PC-9 (cell line): ENCODE results near the gene CHRNA9. TPM values are rescaled to one million over a fixed set of nuclear protein-coding genes. Genes with fewer than 3 reads are reported as not detected.

ENCODE experiments used
- BruUV-seq: library from RNA; stranded (reverse); fragments of 400-500 nt; replicated peaks from 2 replicates; lab custom pipeline; 2021; lab: Mats Ljungman, UMichigan
- CTCF ChIA-PET: fragments of 300-600 bp; sonication (Branson Sonifier 250); formaldehyde crosslinking; loops from one replicate; lab custom pipeline; 2022; ENCODE audit warnings: antibody characterized with exemption; lab: Charles Lee
- POLR2A ChIA-PET: fragments of 300-600 bp; sonication (Branson Sonifier 250); formaldehyde crosslinking; loops from one replicate; lab custom pipeline; 2022; ENCODE audit warnings: antibody characterized with exemption; ENCODE audit not compliant: unreplicated experiment; lab: Charles Lee
- DNase-seq, 2 experiments: peaks; one replicate each; pipeline versions ENCODE4 v3.0.0 to v3.0.0-alpha.2; 2015 to 2022; ENCODE audit warnings: mixed read lengths in 1 of 2
- H2AFZ ChIP-seq: fragments of 200-600 bp; sonication (generic); 2 replicates; pipeline ENCODE4 v1.8.1; 2017; ENCODE audit warnings: antibody characterized with exemption
- H3F3A ChIP-seq: fragments of 200-600 bp; sonication (generic); 2 replicates; pipeline ENCODE4 v1.8.1; 2017; ENCODE audit warnings: antibody characterized with exemption, mild to moderate bottlenecking, low read depth; ENCODE audit not compliant: insufficient read depth
- H3K27ac ChIP-seq: fragments of 200-600 bp; sonication (generic); 2 replicates; pipeline ENCODE4 v1.6.1; 2016; ENCODE audit warnings: mixed run types
- H3K27me3 ChIP-seq: fragments of 200-600 bp; sonication (generic); 2 replicates; pipeline ENCODE4 v1.6.1; 2016; ENCODE audit warnings: low read depth, mixed run types; ENCODE audit not compliant: insufficient read depth
- H3K36me3 ChIP-seq: fragments of 200-600 bp; sonication (generic); 2 replicates; pipeline ENCODE4 v1.6.1; 2016; ENCODE audit warnings: low read depth, mixed run types
- H3K4me1 ChIP-seq: fragments of 200-600 bp; sonication (generic); replicated peaks from 2 replicates; pipeline ENCODE4 v1.6.1; 2016; ENCODE audit warnings: mixed run types; ENCODE audit not compliant: insufficient read depth
- H3K4me2 ChIP-seq: fragments of 200-600 bp; sonication (generic); 2 replicates; pipeline ENCODE4 v1.6.1; 2017; ENCODE audit warnings: mixed run types
- H3K4me3 ChIP-seq: fragments of 200-600 bp; sonication (generic); 2 replicates; pipeline ENCODE4 v1.6.1; 2016; ENCODE audit warnings: mixed run types
- H3K79me2 ChIP-seq: fragments of 200-600 bp; sonication (generic); 2 replicates; pipeline ENCODE4 v1.6.1; 2017; ENCODE audit warnings: low read depth, mixed run types
- H3K9me2 ChIP-seq: fragments of 200-600 bp; sonication (generic); 2 replicates; pipeline ENCODE4 v1.8.1; 2017; ENCODE audit warnings: mild to moderate bottlenecking; ENCODE audit not compliant: insufficient read depth
- H3K9me3 ChIP-seq: fragments of 200-600 bp; sonication (generic); 2 replicates; pipeline ENCODE4 v1.8.1; 2016; ENCODE audit warnings: low read depth; ENCODE audit not compliant: insufficient read depth
- H4K20me1 ChIP-seq: fragments of 200-600 bp; sonication (generic); 2 replicates; pipeline ENCODE4 v1.8.1; 2017; ENCODE audit not compliant: insufficient read depth
- EZH2 ChIP-seq: fragments of 200-600 bp; sonication (generic); IDR thresholded peaks from 2 replicates; pipeline ENCODE4 v1.8.0; 2017; ENCODE audit warnings: antibody characterized with exemption, low read depth
- intact Hi-C: fragments of 100-400 bp; cut with micrococcal nuclease; formaldehyde crosslinking; loops from one replicate; pipeline ENCODE4 v1.10.0; 2022; ENCODE audit not compliant: unreplicated experiment
- total RNA-seq: library from RNA; stranded (reverse); gene quantifications from 2 replicates; pipeline ENCODE4 v1.2.3, GENCODE V29; 2021
- TF ChIP-seq, protein P1 (sequence below): fragments of 200-600 bp; sonication (generic); conservative IDR thresholded peaks from 2 replicates; pipeline ENCODE4 v1.6.1; 2017; ENCODE audit warnings: mixed run types, antibody characterized with exemption, mild to moderate bottlenecking, moderate library complexity

Gene CHRNA9
- total RNA-seq, 1 experiment from 2014 or later, result not detected

- CTCF ChIA-PET, result no interaction called here
- no TSS peak for BruUV-seq
- POLR2A ChIA-PET, result no interaction called here
- Histone ChIP-seq H3K4me2 (no peak overlapping the region), H3F3A (no peaks in the 10 kb centered on the region), H3K9me3 (no peaks in the 10 kb centered on the region), H3K9me2 (no peaks in the 10 kb centered on the region), H3K27me3 (no peaks in the 10 kb centered on the region), H3K27ac (no peak overlapping the region), H3K36me3 (no peaks in the 10 kb centered on the region; the same call in 1 of the 2 replicates), H3K4me3 (no peak overlapping the region), H4K20me1 (no peaks in the 10 kb centered on the region), H3K79me2 (no peaks in the 10 kb centered on the region), H2AFZ (no peak overlapping the region), H3K4me1 (no peaks in the 10 kb centered on the region)
- TF ChIP-seq, protein P1, sequence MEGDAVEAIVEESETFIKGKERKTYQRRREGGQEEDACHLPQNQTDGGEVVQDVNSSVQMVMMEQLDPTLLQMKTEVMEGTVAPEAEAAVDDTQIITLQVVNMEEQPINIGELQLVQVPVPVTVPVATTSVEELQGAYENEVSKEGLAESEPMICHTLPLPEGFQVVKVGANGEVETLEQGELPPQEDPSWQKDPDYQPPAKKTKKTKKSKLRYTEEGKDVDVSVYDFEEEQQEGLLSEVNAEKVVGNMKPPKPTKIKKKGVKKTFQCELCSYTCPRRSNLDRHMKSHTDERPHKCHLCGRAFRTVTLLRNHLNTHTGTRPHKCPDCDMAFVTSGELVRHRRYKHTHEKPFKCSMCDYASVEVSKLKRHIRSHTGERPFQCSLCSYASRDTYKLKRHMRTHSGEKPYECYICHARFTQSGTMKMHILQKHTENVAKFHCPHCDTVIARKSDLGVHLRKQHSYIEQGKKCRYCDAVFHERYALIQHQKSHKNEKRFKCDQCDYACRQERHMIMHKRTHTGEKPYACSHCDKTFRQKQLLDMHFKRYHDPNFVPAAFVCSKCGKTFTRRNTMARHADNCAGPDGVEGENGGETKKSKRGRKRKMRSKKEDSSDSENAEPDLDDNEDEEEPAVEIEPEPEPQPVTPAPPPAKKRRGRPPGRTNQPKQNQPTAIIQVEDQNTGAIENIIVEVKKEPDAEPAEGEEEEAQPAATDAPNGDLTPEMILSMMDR, result no peak
- TF ChIP-seq EZH2, result no peak
- no peak for DNase-seq
- intact Hi-C loops, result no loop called here
Measured at GRCh38 chr4:40303751-40304150, 31.4 kb upstream of the CHRNA9 start.

- BruUV-seq, result no TSS peak
- H3K27ac ChIP-seq, result no peak overlapping the region
- H3K4me2 ChIP-seq, result no peak overlapping the region
- H3K4me1 ChIP-seq, result peaks cover 6% of the 10 kb centered on the region; the same call in 1 of the 2 replicates
- no peak overlapping the region for H3K4me3 ChIP-seq
- no peaks in the 10 kb centered on the region; the same call in 1 of the 2 replicates for H3K36me3 ChIP-seq
- ChIA-PET CTCF (no interaction called here), POLR2A (no interaction called here)
- H3K79me2 ChIP-seq, result no peaks in the 10 kb centered on the region
- no peaks in the 10 kb centered on the region for H4K20me1 ChIP-seq
- no peaks in the 10 kb centered on the region for H3K27me3 ChIP-seq
- H2AFZ ChIP-seq, result no peak overlapping the region
- no peaks in the 10 kb centered on the region for H3K9me3 ChIP-seq
- H3F3A ChIP-seq, result no peaks in the 10 kb centered on the region
- no peak for DNase-seq
- H3K9me2 ChIP-seq, result no peaks in the 10 kb centered on the region
- intact Hi-C loops, result no loop called here
- TF ChIP-seq, protein P1, result no peak
- TF ChIP-seq EZH2, result no peak
Measured at GRCh38 chr4:40305328-40306170, 29.6 kb upstream of the CHRNA9 start.

- Histone ChIP-seq H3F3A (no peaks in the 10 kb centered on the region), H3K4me3 (no peak overlapping the region), H3K27ac (no peak overlapping the region), H3K4me1 (peaks cover 12% of the 10 kb centered on the region), H3K79me2 (no peaks in the 10 kb centered on the region), H4K20me1 (no peaks in the 10 kb centered on the region), H3K9me3 (no peaks in the 10 kb centered on the region), H3K9me2 (no peaks in the 10 kb centered on the region), H3K4me2 (no peak overlapping the region), H2AFZ (no peak overlapping the region), H3K27me3 (no peaks in the 10 kb centered on the region), H3K36me3 (no peaks in the 10 kb centered on the region; the same call in 1 of the 2 replicates)
- intact Hi-C loops, result no loop called here
- TF ChIP-seq, protein P1, result no peak
- TF ChIP-seq EZH2, result no peak
- CTCF ChIA-PET, result no interaction called here
- no peak for DNase-seq
- POLR2A ChIA-PET, result no interaction called here
- no TSS peak for BruUV-seq
Measured at GRCh38 chr4:40306226-40306625, 28.9 kb upstream of the CHRNA9 start.
